ENCODE measurements around the gene COL26A1.

DNA sequence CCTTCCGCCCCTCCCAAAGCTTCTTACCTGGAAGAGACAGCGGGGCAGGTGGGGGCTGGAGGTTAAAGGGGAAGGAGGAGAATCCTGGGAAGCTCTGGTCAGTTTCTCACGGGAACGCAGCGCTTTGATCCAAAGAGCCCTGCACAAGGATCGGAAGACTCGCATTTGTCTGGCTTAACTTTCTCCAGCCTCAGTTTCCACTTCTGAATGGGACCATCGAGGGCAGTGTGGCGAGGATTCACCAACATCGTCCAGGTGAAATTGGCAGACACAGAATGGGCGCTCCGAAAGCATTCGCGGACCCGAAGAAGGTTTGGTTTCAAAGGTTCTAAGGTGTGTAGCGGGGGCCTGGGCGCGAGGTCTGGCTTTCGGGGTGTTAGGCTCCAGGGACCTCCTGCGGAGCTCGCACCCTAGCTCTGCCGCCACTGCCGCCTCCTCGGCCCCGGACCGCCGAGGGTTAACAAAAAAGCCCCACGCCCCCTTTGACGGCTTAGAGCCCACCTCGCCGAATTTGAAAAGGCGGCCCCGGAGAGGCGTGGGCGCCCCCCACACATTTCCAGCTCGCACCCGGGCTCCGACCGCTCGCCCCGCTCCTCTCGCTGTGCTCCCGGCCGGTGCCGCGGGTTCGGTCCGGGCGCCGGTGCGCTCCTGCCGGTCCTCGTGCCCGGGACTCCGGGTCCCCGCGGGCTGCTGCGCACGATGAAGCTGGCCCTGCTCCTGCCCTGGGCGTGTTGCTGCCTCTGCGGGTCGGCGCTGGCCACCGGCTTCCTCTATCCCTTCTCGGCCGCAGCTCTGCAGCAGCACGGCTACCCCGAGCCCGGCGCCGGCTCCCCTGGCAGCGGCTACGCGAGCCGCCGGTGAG is at the start of gene COL26A1:
- TF ChIP-seq SIN3A (IDR thresholded peaks at IDR 0.05; ENCODE audit: borderline replicate concordance, insufficient read depth, low read length): no peak
- no peak for TF ChIP-seq POLR2AphosphoS5 (IDR thresholded peaks at IDR 0.05; ENCODE audit: low read depth, low read length)
- no peak for TF ChIP-seq REST (IDR thresholded peaks at IDR 0.05; ENCODE audit: insufficient read depth in 1 of 2, low read depth in 2 of 2, low read length in 2 of 2)
- TF ChIP-seq TAF1 (IDR thresholded peaks at IDR 0.05; ENCODE audit: borderline replicate concordance, insufficient read depth, low read length): no peak

Measured in PFSK-1 (cell line).